HCT116 (cell line): Measurements from ENCODE around the gene TACC3. TPM values are rescaled to one million over a fixed set of nuclear protein-coding genes. Genes with fewer than 3 reads are reported as not detected.
"Not testable (repeated sequence)": the region's sequence is repeated elsewhere in the genome, so short reads cannot be mapped to it uniquely, and the experiment has no call there.

Experiments used
- ATAC-seq: fragments of 200-7000 bp; cut with Tn5 transposase; 2 replicates; pipeline ENCODE4 v1.9.1; 2020; ENCODE audit warnings: mild to moderate bottlenecking, moderate library complexity
- BruUV-seq: library from RNA; stranded (reverse); fragments of 400-500 nt; replicated peaks from 2 replicates; lab custom pipeline; 2021; lab: Mats Ljungman, UMichigan
- CTCF ChIA-PET: fragments of 300-600 bp; sonication (Branson Sonifier 250); formaldehyde crosslinking; loops from one replicate; lab custom pipeline; 2021; ENCODE audit warnings: antibody characterized with exemption; lab: Charles Lee
- POLR2A ChIA-PET: fragments of 300-600, 350-600 bp; sonication (Branson Sonifier 250); formaldehyde crosslinking; loops from one replicate; lab custom pipeline; 2021; ENCODE audit warnings: antibody characterized with exemption; lab: Charles Lee
- RAD21 ChIA-PET, 2 experiments: fragments of 300-600 bp; sonication (Branson Sonifier 250); formaldehyde crosslinking; loops; one replicate each; lab custom pipeline; 2023; ENCODE audit warnings: low total read pairs in 2 of 2; ENCODE audit not compliant: uncharacterized antibody in 2 of 2, unreplicated experiment in 2 of 2, low non-redundant PET in 1 of 2; lab: Charles Lee
- DNase-seq: peaks from one replicate; pipeline ENCODE4 v3.0.0-alpha.2; 2010; ENCODE audit warnings: low read depth, low spot score
- H2AFZ ChIP-seq: fragments of 200-600 bp; shearing (Covaris generic), sonication (generic); 2 replicates; pipeline ENCODE4 v1.6.1; 2017; ENCODE audit warnings: low read depth, mixed run types, mixed read lengths, antibody characterized with exemption, low read length; ENCODE audit not compliant: poor library complexity, severe bottlenecking
- H3K27ac ChIP-seq: 2 replicates; pipeline ENCODE4 v1.5.1; 2012; ENCODE audit warnings: low read depth, low read length
- H3K27me3 ChIP-seq: fragments of 200-600 bp; sonication (generic); 2 replicates; pipeline ENCODE4 v1.6.1; 2016; ENCODE audit warnings: mixed run types, low read length, mixed read lengths; ENCODE audit not compliant: insufficient read depth
- H3K36me3 ChIP-seq, 2 experiments: fragments of 200-500 bp in 1 of 2; fragments of 200-600 bp in 1 of 2; sonication (Bioruptor generic) in 1 of 2; sonication (generic) in 1 of 2; 2 replicates each; pipeline versions ENCODE4 v1.5.1 to v1.6.1; 2014 to 2016; ENCODE audit warnings: low read length in 2 of 2, inconsistent platforms in 1 of 2, mixed read lengths in 1 of 2, mixed run types in 1 of 2; ENCODE audit not compliant: insufficient read depth in 2 of 2, control insufficient read depth in 1 of 2
- H3K4me1 ChIP-seq, 2 experiments: fragments of 200-600 bp in 1 of 2; sonication (generic) in 1 of 2; 2 replicates each; pipeline versions ENCODE4 v1.5.1 to v1.6.1; 2012 to 2017; ENCODE audit warnings: low read length in 2 of 2, inconsistent platforms in 1 of 2, mild to moderate bottlenecking in 1 of 2, mixed read lengths in 1 of 2, mixed run types in 1 of 2, moderate library complexity in 1 of 2; ENCODE audit not compliant: insufficient read depth in 2 of 2, control insufficient read depth in 1 of 2
- H3K4me2 ChIP-seq: fragments of 200-600 bp; sonication (generic); 2 replicates; pipeline ENCODE4 v1.6.1; 2017; ENCODE audit warnings: mixed run types, low read length, mixed read lengths
- H3K4me3 ChIP-seq, 2 experiments: fragments of 200-600 bp in 1 of 2; sonication (generic) in 1 of 2; replicated peaks in 1 of 2; 2 replicates each; pipeline ENCODE4 v1.5.1; 2011 to 2016; ENCODE audit warnings: low read length in 2 of 2, control low read depth in 1 of 2, low read depth in 1 of 2, mild to moderate bottlenecking in 1 of 2, mixed read lengths in 1 of 2, mixed run types in 1 of 2
- H3K79me2 ChIP-seq: fragments of 200-600 bp; sonication (generic); 2 replicates; pipeline ENCODE4 v1.6.1; 2017; ENCODE audit warnings: mild to moderate bottlenecking, mixed run types, low read length, moderate library complexity, mixed read lengths; ENCODE audit not compliant: insufficient read depth
- H3K9ac ChIP-seq: fragments of 200-600 bp; sonication (generic); 2 replicates; pipeline ENCODE4 v1.6.1; 2016; ENCODE audit warnings: low read length, mixed read lengths
- H3K9me2 ChIP-seq: fragments of 200-600 bp; sonication (generic), shearing (Covaris generic); 2 replicates; pipeline ENCODE4 v1.6.1; 2017; ENCODE audit warnings: mixed run types, mild to moderate bottlenecking, moderate library complexity; ENCODE audit not compliant: insufficient read depth
- H3K9me3 ChIP-seq, 2 experiments: fragments of 200-500 bp in 1 of 2; fragments of 200-600 bp in 1 of 2; sonication (Bioruptor generic) in 1 of 2; sonication (generic) in 1 of 2; 2 replicates each; pipeline ENCODE4 v1.6.1; 2014 to 2017; ENCODE audit warnings: low read length in 2 of 2, mixed read lengths in 2 of 2, inconsistent platforms in 1 of 2, low read depth in 1 of 2, mild to moderate bottlenecking in 1 of 2, mixed run types in 1 of 2, moderate library complexity in 1 of 2; ENCODE audit not compliant: control insufficient read depth in 1 of 2, insufficient read depth in 1 of 2
- H4K20me1 ChIP-seq: fragments of 200-600 bp; sonication (generic), shearing (Covaris generic); 2 replicates; pipeline ENCODE4 v1.6.1; 2017; ENCODE audit warnings: mixed run types, mild to moderate bottlenecking, moderate library complexity; ENCODE audit not compliant: insufficient read depth
- ELF1 ChIP-seq: IDR thresholded peaks from 2 replicates; pipeline ENCODE4 v1.6.1; 2012; ENCODE audit warnings: low read depth, borderline replicate concordance
- EZH2phosphoT487 ChIP-seq: fragments of 200-600 bp; IDR thresholded peaks from 2 replicates; pipeline ENCODE4 v1.6.1; 2018; ENCODE audit warnings: antibody characterized with exemption, borderline replicate concordance
- FOSL1 ChIP-seq: IDR thresholded peaks from 2 replicates; pipeline ENCODE4 v1.6.1; 2012; ENCODE audit warnings: low read depth
- MAX ChIP-seq: IDR thresholded peaks from 2 replicates; pipeline ENCODE4 v1.6.1; 2012
- POLR2A ChIP-seq: IDR thresholded peaks from 2 replicates; pipeline ENCODE4 v1.7.0; 2011; ENCODE audit warnings: borderline replicate concordance; ENCODE audit not compliant: insufficient read depth, insufficient read length; ENCODE audit errors: extremely low read depth
- POLR2AphosphoS5 ChIP-seq: IDR thresholded peaks from 2 replicates; pipeline ENCODE4 v1.6.1; 2011; ENCODE audit warnings: mild to moderate bottlenecking, low read depth, low read length, moderate library complexity
- SIN3A ChIP-seq: IDR thresholded peaks from 2 replicates; pipeline ENCODE4 v1.6.1; 2012; ENCODE audit warnings: low read depth
- SRF ChIP-seq: IDR thresholded peaks from 2 replicates; pipeline ENCODE4 v1.6.1; 2012; ENCODE audit warnings: low read depth
- ZFX ChIP-seq: fragments of 450-650 bp; IDR thresholded peaks from 2 replicates; pipeline ENCODE4 v1.6.1; 2017
- intact Hi-C: fragments of 100-400 bp; cut with micrococcal nuclease; formaldehyde crosslinking; loops from 2 replicates; pipeline ENCODE4 v1.10.0; 2022
- total RNA-seq: library from RNA; stranded (reverse); gene quantifications from one replicate; pipeline ENCODE4 v1.2.1, GENCODE V29; 2021; ENCODE audit not compliant: unreplicated experiment

TACC3 gene
- total RNA-seq, 1 experiment from 2014 or later = 106 TPM

- H3K27me3 ChIP-seq = no peaks in the 10 kb centered on the region
- H3K9ac ChIP-seq = no peak overlapping the region
- ATAC-seq (no peak), DNase-seq (no peak)
- no peaks in the 10 kb centered on the region for H3K4me1 ChIP-seq
- intact Hi-C loops = no loop called here
- peaks cover 55 to 85% of the 10 kb centered on the region in 2 experiments for H3K36me3 ChIP-seq
- no TSS peak for BruUV-seq
- no peaks in the 10 kb centered on the region for H3K9me3 ChIP-seq
- RAD21 ChIA-PET = no interaction called here
- peaks cover 57% of the 10 kb centered on the region for H3K79me2 ChIP-seq
- CTCF ChIA-PET = no interaction called here
- H3K9me2 ChIP-seq = no peaks in the 10 kb centered on the region
- POLR2A ChIA-PET = no interaction called here
- no peak for TF ChIP-seq EZH2phosphoT487
- TF ChIP-seq ELF1 = no peak
- TF ChIP-seq ZFX = no peak
- no peak for TF ChIP-seq POLR2A
- TF ChIP-seq SIN3A = no peak
- TF ChIP-seq MAX = no peak
- no peak for TF ChIP-seq FOSL1
- no peak for TF ChIP-seq SRF
- no peak for TF ChIP-seq POLR2AphosphoS5
- TF ChIP-seq, all 23 proteins: peak for 0
- Histone ChIP-seq H4K20me1 (peaks cover 13% of the 10 kb centered on the region; the same call in 1 of the 2 replicates), H3K27ac (no peak overlapping the region), H3K4me3 (no peak overlapping the region), H2AFZ (no peak overlapping the region), H3K4me2 (no peak overlapping the region)
These were observed 25.4 kb upstream of the TACC3 start for GRCh38 chr4:1695913-1696312.

- peaks cover 36% of the 10 kb centered on the region; the same call in 1 of the 2 replicates for H4K20me1 ChIP-seq
- peaks cover 46 to 80% of the 10 kb centered on the region in 2 experiments for H3K36me3 ChIP-seq
- H3K9ac ChIP-seq, H3K4me2 ChIP-seq, H3K4me3 ChIP-seq, DNase-seq, RAD21 ChIA-PET, H3K9me2 ChIP-seq, H3K4me1 ChIP-seq, H2AFZ ChIP-seq, H3K27me3 ChIP-seq, BruUV-seq, intact Hi-C loops, H3K27ac ChIP-seq, ATAC-seq, H3K9me3 ChIP-seq: not testable (repeated sequence)
- ChIA-PET POLR2A (interaction anchor here (1.4 kb wide), 1 partner anchor 10 kb away, joined by 5 read pairs; the partner anchor contains the start of gene SLBP), CTCF (interaction anchor here (4.1 kb wide), 1 partner anchor 8 kb away, joined by 17 read pairs; no protein-coding TSS in a partner anchor)
- H3K79me2 ChIP-seq = peaks cover 93% of the 10 kb centered on the region
These were observed 19.6 kb upstream of the TACC3 start for GRCh38 chr4:1701671-1702070.
